IMR-90 (cell line): ENCODE data around the gene GABRA4. TPM values are rescaled to one million over a fixed set of nuclear protein-coding genes. Genes with fewer than 3 reads are reported as not detected.

Experiments
- ATAC-seq: fragments of 200-7000 bp; cut with Tn5 transposase; 2 replicates; pipeline ENCODE4 v1.9.1; 2020; ENCODE audit warnings: low read depth, mild to moderate bottlenecking, moderate library complexity
- BruUV-seq: library from RNA; stranded (reverse); fragments of 400-500 nt; replicated peaks from 2 replicates; lab custom pipeline; 2021; lab: Mats Ljungman, UMichigan
- CTCF ChIA-PET: fragments of 300-600 bp; formaldehyde crosslinking; extraction: SDS; loops from one replicate; lab custom pipeline; 2021; ENCODE audit warnings: antibody characterized with exemption; lab: Yijun Ruan, JAX
- POLR2A ChIA-PET: fragments of 300-600 bp; sonication (Branson Sonifier 250); formaldehyde crosslinking; loops from one replicate; lab custom pipeline; 2022; ENCODE audit warnings: antibody characterized with exemption; ENCODE audit not compliant: unreplicated experiment; lab: Charles Lee
- DNase-seq: peaks from one replicate; pipeline ENCODE4 v3.0.0; 2013
- H2AFZ ChIP-seq: replicated peaks from 2 replicates; pipeline ENCODE3; 2013; ENCODE audit warnings: low read length, mild to moderate bottlenecking; ENCODE audit not compliant: poor library complexity
- H2AK5ac ChIP-seq: 2 replicates; pipeline ENCODE4 v1.6.1; 2013; ENCODE audit warnings: low read depth, low read length, inconsistent platforms
- H2AK9ac ChIP-seq: replicated peaks from 2 replicates; pipeline ENCODE3; 2013; ENCODE audit warnings: mild to moderate bottlenecking, low read depth, low read length, moderate library complexity; ENCODE audit not compliant: poor library complexity
- H2BK120ac ChIP-seq: 2 replicates; pipeline ENCODE4 v1.6.1; 2013; ENCODE audit warnings: low read depth, low read length, inconsistent platforms
- H2BK15ac ChIP-seq: 3 replicates; pipeline ENCODE4 v1.6.1; 2013; ENCODE audit warnings: low read depth, low read length, inconsistent platforms
- H2BK20ac ChIP-seq: 2 replicates; pipeline ENCODE4 v1.6.1; 2013; ENCODE audit warnings: low read depth, mild to moderate bottlenecking, inconsistent platforms, low read length, moderate library complexity
- H2BK5ac ChIP-seq: 2 replicates; pipeline ENCODE4 v1.6.1; 2013; ENCODE audit warnings: mild to moderate bottlenecking, low read depth, low read length, inconsistent platforms; ENCODE audit not compliant: poor library complexity, severe bottlenecking
- H3K14ac ChIP-seq: replicated peaks from 2 replicates; pipeline ENCODE4 v1.6.1; 2013; ENCODE audit warnings: low read depth, low read length, inconsistent platforms
- H3K18ac ChIP-seq: 2 replicates; pipeline ENCODE4 v1.6.1; 2013; ENCODE audit warnings: low read depth, low read length, control low read depth
- H3K23ac ChIP-seq: 2 replicates; pipeline ENCODE4 v1.6.1; 2013; ENCODE audit warnings: low read depth, low read length, inconsistent platforms
- H3K27ac ChIP-seq: 2 replicates; pipeline ENCODE4 v1.5.1; 2013; ENCODE audit warnings: mild to moderate bottlenecking, control low read depth, low read length; ENCODE audit not compliant: insufficient read depth
- H3K27me3 ChIP-seq: 2 replicates; pipeline ENCODE4 v1.6.1; 2013; ENCODE audit warnings: low read length; ENCODE audit not compliant: control insufficient read depth, insufficient read depth
- H3K36me3 ChIP-seq: 2 replicates; pipeline ENCODE4 v1.6.1; 2013; ENCODE audit warnings: low read length, mixed read lengths; ENCODE audit not compliant: control insufficient read depth, insufficient read depth
- H3K4ac ChIP-seq: 2 replicates; pipeline ENCODE4 v1.6.1; 2013; ENCODE audit warnings: low read depth, low read length, inconsistent platforms
- H3K4me1 ChIP-seq: 2 replicates; pipeline ENCODE4 v1.6.1; 2013; ENCODE audit warnings: low read length, mixed read lengths; ENCODE audit not compliant: control insufficient read depth, insufficient read depth
- H3K4me2 ChIP-seq: 2 replicates; pipeline ENCODE4 v1.6.1; 2013; ENCODE audit warnings: low read depth, mild to moderate bottlenecking, control low read depth, low read length, moderate library complexity
- H3K4me3 ChIP-seq: 2 replicates; pipeline ENCODE4 v1.5.1; 2013; ENCODE audit warnings: low read depth, mild to moderate bottlenecking, control low read depth, low read length, moderate library complexity; ENCODE audit not compliant: insufficient read depth
- H3K56ac ChIP-seq: 2 replicates; pipeline ENCODE4 v1.6.1; 2013; ENCODE audit warnings: low read length, inconsistent platforms; ENCODE audit not compliant: insufficient read depth; ENCODE audit errors: extremely low read depth
- H3K79me1 ChIP-seq, 2 experiments: 2 replicates each; pipeline ENCODE4 v1.6.1; 2013; ENCODE audit warnings: low read length in 2 of 2, inconsistent platforms in 1 of 2, low read depth in 1 of 2
- H3K9ac ChIP-seq: 2 replicates; pipeline ENCODE4 v1.6.1; 2013; ENCODE audit warnings: low read depth, low read length, control low read depth
- H3K9me1 ChIP-seq: 2 replicates; pipeline ENCODE4 v1.6.1; 2013; ENCODE audit warnings: low read length, inconsistent platforms; ENCODE audit not compliant: insufficient read depth
- H3K9me3 ChIP-seq: 2 replicates; pipeline ENCODE4 v1.6.1; 2013; ENCODE audit warnings: low read length; ENCODE audit not compliant: control insufficient read depth, insufficient read depth
- H4K20me1 ChIP-seq: 2 replicates; pipeline ENCODE4 v1.6.1; 2013; ENCODE audit warnings: low read length, inconsistent platforms; ENCODE audit not compliant: insufficient read depth
- H4K5ac ChIP-seq: 2 replicates; pipeline ENCODE4 v1.6.1; 2013; ENCODE audit warnings: mild to moderate bottlenecking, low read depth, low read length, control low read depth
- H4K8ac ChIP-seq, 2 experiments: 2 replicates each; pipeline ENCODE4 v1.6.1; 2013; ENCODE audit warnings: low read depth in 2 of 2, low read length in 2 of 2, control low read depth in 1 of 2, inconsistent platforms in 1 of 2
- H4K91ac ChIP-seq: 2 replicates; pipeline ENCODE4 v1.6.1; 2013; ENCODE audit warnings: low read depth, low read length, inconsistent platforms; ENCODE audit not compliant: insufficient read depth
- BHLHE40 ChIP-seq: fragments of 150-350 bp; IDR thresholded peaks from 2 replicates; pipeline ENCODE4 v1.6.1; 2016; ENCODE audit warnings: mild to moderate bottlenecking, low read depth, low read length
- CEBPB ChIP-seq: IDR thresholded peaks from 2 replicates; pipeline ENCODE4 v1.6.1; 2012; ENCODE audit warnings: low read depth, low read length, improper control_type of control experiment
- CHD1 ChIP-seq: IDR thresholded peaks from 2 replicates; pipeline ENCODE4 v1.6.1; 2012; ENCODE audit warnings: low read depth, low read length, improper control_type of control experiment
- ELK1 ChIP-seq: fragments of 150-350 bp; IDR thresholded peaks from 2 replicates; pipeline ENCODE4 v1.6.1; 2016; ENCODE audit warnings: low read depth, mild to moderate bottlenecking, low read length, moderate library complexity, borderline replicate concordance
- FOS ChIP-seq: fragments of 150-350 bp; IDR thresholded peaks from 2 replicates; pipeline ENCODE4 v1.6.1; 2016; ENCODE audit warnings: low read depth, low read length
- MAFK ChIP-seq: IDR thresholded peaks from 2 replicates; pipeline ENCODE4 v1.6.1; 2012; ENCODE audit warnings: low read depth, low read length, improper control_type of control experiment
- MXI1 ChIP-seq: IDR thresholded peaks from 2 replicates; pipeline ENCODE4 v1.6.1; 2012; ENCODE audit warnings: low read depth, mild to moderate bottlenecking, low read length, moderate library complexity, borderline replicate concordance
- NFE2L2 ChIP-seq: fragments of 150-350 bp; IDR thresholded peaks from 2 replicates; pipeline ENCODE4 v1.6.1; 2016; ENCODE audit warnings: low read depth, mild to moderate bottlenecking, low read length
- POLR2A ChIP-seq: IDR thresholded peaks from 2 replicates; pipeline ENCODE4 v1.6.1; 2012; ENCODE audit warnings: mild to moderate bottlenecking, low read depth, low read length
- RCOR1 ChIP-seq: IDR thresholded peaks from 2 replicates; pipeline ENCODE4 v1.6.1; 2012; ENCODE audit warnings: mild to moderate bottlenecking, low read length, improper control_type of control experiment; ENCODE audit not compliant: insufficient replicate concordance
- RFX5 ChIP-seq: IDR thresholded peaks from 2 replicates; pipeline ENCODE4 v1.8.0; 2012; ENCODE audit warnings: low read depth, mild to moderate bottlenecking, low read length, moderate library complexity
- SMC3 ChIP-seq: fragments of 150-350 bp; IDR thresholded peaks from 2 replicates; pipeline ENCODE4 v1.6.1; 2016; ENCODE audit warnings: low read depth, mild to moderate bottlenecking, antibody characterized with exemption, low read length, moderate library complexity
- USF2 ChIP-seq: fragments of 150-350 bp; IDR thresholded peaks from 2 replicates; pipeline ENCODE4 v1.6.1; 2017; ENCODE audit warnings: mild to moderate bottlenecking, antibody characterized with exemption, low read length, low read depth
- WGBS, 2 experiments: methylation state at CpG; one replicate each; pipeline versions ENCODE4 v1.1.5 to v1.1.7; 2013; ENCODE audit warnings: missing lambda C conversion rate in 2 of 2; ENCODE audit not compliant: insufficient read length in 1 of 2; ENCODE audit errors: extremely low coverage in 2 of 2; 5-methylcytosine and 5-hydroxymethylcytosine counted together
- dilution Hi-C: fragments of 300-500 bp; cut with HindIII; formaldehyde crosslinking; loops from one replicate; pipeline ENCODE4 v1.14.3; 2018; ENCODE audit warnings: low sequenced_read_pairs; ENCODE audit not compliant: unreplicated experiment
- in situ Hi-C: fragments of 300-500 bp; cut with MboI; formaldehyde crosslinking; loops from 3 replicates; pipeline ENCODE4 v1.14.3; 2019; ENCODE audit warnings: low sequenced_read_pairs, inconsistent platforms, mixed read lengths
- intact Hi-C: fragments of 100-400 bp; cut with micrococcal nuclease; formaldehyde crosslinking; loops from 2 replicates; pipeline ENCODE4 v1.10.0; 2022
- polyA plus RNA-seq, 3 experiments: library from polyadenylated mRNA; depleted of rRNA; stranded (reverse); fragments of >200 nt; gene quantifications; 2 replicates each; pipeline ENCODE4 v1.2.3, GENCODE V29; 2012; ENCODE audit warnings: low replicate concordance in 1 of 3
- total RNA-seq: library from RNA; depleted of rRNA; stranded (reverse); fragments of >200 nt; gene quantifications from 2 replicates; pipeline ENCODE4 v1.2.3, GENCODE V29; 2012

Gene GABRA4
- total and polyA plus RNA-seq, 2 of the 4 experiments (the other 2 are of a cell fraction) = 1.1 to 1.8 TPM

- H4K20me1 ChIP-seq = no peaks in the 10 kb centered on the region
- no peak overlapping the region for H3K27ac ChIP-seq
- no peak overlapping the region for H2AFZ ChIP-seq
- no peak overlapping the region for H3K14ac ChIP-seq
- H4K5ac ChIP-seq = no peak overlapping the region
- dilution Hi-C loops = no loop called here
- no peak overlapping the region for H2AK5ac ChIP-seq
- no peaks in the 10 kb centered on the region for H3K9me1 ChIP-seq
- H3K4me1 ChIP-seq = no peaks in the 10 kb centered on the region
- no peak overlapping the region for H2BK20ac ChIP-seq
- H3K27me3 ChIP-seq = no peaks in the 10 kb centered on the region
- H3K18ac ChIP-seq = no peak overlapping the region
- ChIA-PET CTCF (interaction anchor here (0.8 to 1.5 kb wide), 2 partner anchors 90 to 178 kb away, joined by 4 read pairs; no protein-coding TSS in a partner anchor), POLR2A (interaction anchor here (0.6 kb wide), 1 partner anchor 146 kb away, joined by 5 read pairs; no protein-coding TSS in a partner anchor)
- no peaks in the 10 kb centered on the region for H3K9me3 ChIP-seq
- no peak overlapping the region for H2BK15ac ChIP-seq
- no peak overlapping the region for H2BK5ac ChIP-seq
- no peaks in the 10 kb centered on the region for H3K79me1 ChIP-seq
- no CpG with 5 or more reads among the region's 2 CpGs for WGBS, 2 experiments
- H3K4ac ChIP-seq = no peak overlapping the region
- no peak overlapping the region for H3K4me3 ChIP-seq
- no peak overlapping the region; the same call in 1 of the 2 replicates for H2BK120ac ChIP-seq
- no peak overlapping the region for H4K91ac ChIP-seq
- TF ChIP-seq MXI1 (no peak), SMC3 (no peak), RCOR1 (no peak), ELK1 (no peak), CEBPB (no peak), BHLHE40 (no peak), POLR2A (no peak), NFE2L2 (no peak), MAFK (no peak), FOS (no peak), USF2 (no peak), RFX5 (no peak), CHD1 (no peak)
- intact Hi-C loops = loop anchor here (5.0 kb wide), 2 partner anchors 92 to 628 kb away; no protein-coding TSS in a partner anchor
- DNase-seq = no peak
- no peak overlapping the region for H3K56ac ChIP-seq
- no peak for ATAC-seq
- H4K8ac ChIP-seq = no peak overlapping the region
- H3K9ac ChIP-seq = no peak overlapping the region
- H2AK9ac ChIP-seq = no peak overlapping the region
- no peaks in the 10 kb centered on the region for H3K36me3 ChIP-seq
- in situ Hi-C loops = loop anchor here (5.0 to 25.0 kb wide), 3 partner anchors 188 to 628 kb away; no protein-coding TSS in a partner anchor
- no peak overlapping the region for H3K23ac ChIP-seq
- H3K4me2 ChIP-seq = no peak overlapping the region
- BruUV-seq = no TSS peak
These were observed 58.7 kb downstream of the GABRA4 start for GRCh38 chr4:46934726-46935125.
